ENCODE data around the gene NFRKB.

The NFRKB gene

DNA sequence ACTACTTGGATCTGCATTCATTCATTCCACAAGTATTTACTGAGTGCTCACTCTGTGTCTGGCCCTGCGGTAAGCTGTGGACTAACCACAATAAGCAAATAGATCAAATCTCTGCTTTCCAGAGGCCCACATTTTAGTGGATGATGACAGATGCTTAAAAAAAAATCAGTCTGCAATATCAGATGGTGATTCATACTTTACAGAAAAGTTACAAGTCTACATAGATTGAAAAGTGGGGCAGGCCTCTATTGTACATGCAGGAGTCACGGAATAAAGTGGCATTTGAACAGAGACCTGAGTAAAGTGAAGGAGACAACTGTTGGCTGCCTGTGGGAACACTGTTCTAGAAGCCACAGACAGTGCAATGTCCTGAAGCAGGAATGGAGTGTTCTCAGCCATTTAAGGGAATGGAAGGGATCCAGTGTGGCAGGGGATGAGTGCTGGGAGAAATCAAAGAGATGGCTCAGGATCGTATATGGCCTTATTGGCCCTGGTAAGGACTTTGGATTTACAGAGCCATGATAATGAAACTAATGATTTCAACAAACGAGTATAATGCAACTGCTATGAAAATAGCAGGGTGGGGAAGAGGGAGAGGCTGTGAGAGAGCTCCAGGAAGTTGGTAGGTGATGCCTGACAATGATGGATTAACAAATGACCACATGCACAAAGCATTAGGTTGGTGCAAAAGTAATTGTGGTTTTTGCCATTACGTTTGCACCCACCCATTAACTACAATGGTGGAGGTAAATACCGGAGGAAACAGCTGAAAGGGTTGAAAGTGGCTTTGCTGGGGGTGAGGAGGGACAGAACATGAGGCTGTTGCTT is 48.7 kb downstream of the NFRKB start:
- DNase-seq (ENCODE audit: low read depth in 2 of 2) = no peak
